Vagina (tissue), 2 donors: Measurements from ENCODE around the gene PLPP2.

ENCODE experiments used
- POLR2A ChIP-seq, 2 donors: fragments of 450-650 bp; IDR thresholded peaks; one replicate each; pipeline ENCODE4 v1.6.1; 2017; ENCODE audit warnings: antibody characterized with exemption in 2 of 2, mild to moderate bottlenecking in 2 of 2, moderate library complexity in 2 of 2
- POLR2AphosphoS5 ChIP-seq, 2 donors: sonication (generic); formaldehyde crosslinking; IDR thresholded peaks; one replicate each; pipeline ENCODE4 v1.9.0; 2017; ENCODE audit warnings: antibody characterized with exemption in 2 of 2, mild to moderate bottlenecking in 2 of 2, low read depth in 1 of 2; ENCODE audit not compliant: insufficient read depth in 1 of 2
- TF ChIP-seq, protein P1 (sequence below), 3 experiments: fragments of 450-650 bp in 2 of 3; fragments of 200-600 bp in 1 of 3; sonication (generic) in 1 of 3; IDR thresholded peaks; one replicate each; pipeline ENCODE4 v1.5.1; 2017 to 2019; ENCODE audit warnings: antibody characterized with exemption in 3 of 3, mild to moderate bottlenecking in 2 of 3, moderate library complexity in 2 of 3

DNA sequence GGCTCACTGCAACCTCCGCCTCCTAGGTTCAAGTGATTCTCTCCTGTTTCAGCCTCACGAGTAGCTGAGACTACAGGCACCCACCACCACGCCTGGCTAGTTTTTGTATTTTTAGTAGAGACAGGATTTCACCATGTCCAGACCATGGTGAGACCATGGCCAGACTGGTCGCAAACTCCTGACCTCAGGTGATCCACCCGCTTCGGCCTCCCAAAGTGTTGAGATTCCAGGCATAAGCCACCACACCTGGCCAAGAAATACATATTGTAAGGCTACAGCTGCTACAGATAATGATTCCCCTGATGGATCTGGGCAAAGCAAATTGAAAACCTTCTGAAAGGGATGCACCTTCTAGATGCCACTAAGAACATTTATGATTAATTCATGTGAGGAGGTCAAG lies 17.8 kb downstream of the PLPP2 start:
- TF ChIP-seq POLR2A (IDR thresholded peaks at IDR 0.05) (no peak), POLR2AphosphoS5 (IDR thresholded peaks at IDR 0.05; ENCODE audit: insufficient read depth in 1 of 2, low read depth in 1 of 2) (no peak)
- TF ChIP-seq, protein P1, sequence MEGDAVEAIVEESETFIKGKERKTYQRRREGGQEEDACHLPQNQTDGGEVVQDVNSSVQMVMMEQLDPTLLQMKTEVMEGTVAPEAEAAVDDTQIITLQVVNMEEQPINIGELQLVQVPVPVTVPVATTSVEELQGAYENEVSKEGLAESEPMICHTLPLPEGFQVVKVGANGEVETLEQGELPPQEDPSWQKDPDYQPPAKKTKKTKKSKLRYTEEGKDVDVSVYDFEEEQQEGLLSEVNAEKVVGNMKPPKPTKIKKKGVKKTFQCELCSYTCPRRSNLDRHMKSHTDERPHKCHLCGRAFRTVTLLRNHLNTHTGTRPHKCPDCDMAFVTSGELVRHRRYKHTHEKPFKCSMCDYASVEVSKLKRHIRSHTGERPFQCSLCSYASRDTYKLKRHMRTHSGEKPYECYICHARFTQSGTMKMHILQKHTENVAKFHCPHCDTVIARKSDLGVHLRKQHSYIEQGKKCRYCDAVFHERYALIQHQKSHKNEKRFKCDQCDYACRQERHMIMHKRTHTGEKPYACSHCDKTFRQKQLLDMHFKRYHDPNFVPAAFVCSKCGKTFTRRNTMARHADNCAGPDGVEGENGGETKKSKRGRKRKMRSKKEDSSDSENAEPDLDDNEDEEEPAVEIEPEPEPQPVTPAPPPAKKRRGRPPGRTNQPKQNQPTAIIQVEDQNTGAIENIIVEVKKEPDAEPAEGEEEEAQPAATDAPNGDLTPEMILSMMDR (IDR thresholded peaks at IDR 0.05), result no peak
